HepG2 (cell line): ENCODE results near the gene MLX. TPM values are rescaled to one million over a fixed set of nuclear protein-coding genes. Genes with fewer than 3 reads are reported as not detected.

Source experiments
- EHMT2 ChIP-seq: fragments of 200-600 bp; sonication (generic); IDR thresholded peaks from 2 replicates; pipeline ENCODE4 v1.7.0; 2017; ENCODE audit warnings: antibody characterized with exemption, low read depth, low read length, borderline replicate concordance
- HDAC1 ChIP-seq: sonication (generic); formaldehyde crosslinking; IDR thresholded peaks from 2 replicates; pipeline ENCODE4 v1.5.1; 2020; ENCODE audit warnings: mild to moderate bottlenecking, missing genetic modification reagents
- HMGXB3 ChIP-seq: sonication (generic); formaldehyde crosslinking; IDR thresholded peaks from 2 replicates; pipeline ENCODE4 v1.4.0; 2020; ENCODE audit warnings: missing genetic modification reagents, borderline replicate concordance
- HNF1B ChIP-seq: sonication (generic); formaldehyde crosslinking; IDR thresholded peaks from 2 replicates; pipeline ENCODE4 v1.5.1; 2020; ENCODE audit warnings: mild to moderate bottlenecking, moderate library complexity, missing genetic modification reagents
- MEIS2 ChIP-seq: sonication (generic); formaldehyde crosslinking; IDR thresholded peaks from 2 replicates; pipeline ENCODE4 v1.9.0; 2021; ENCODE audit warnings: mild to moderate bottlenecking, missing genetic modification reagents
- ONECUT2 ChIP-seq: sonication (generic); formaldehyde crosslinking; IDR thresholded peaks from 2 replicates; pipeline ENCODE4 v1.4.0; 2020; ENCODE audit warnings: missing genetic modification reagents
- TBP ChIP-seq: sonication (generic); formaldehyde crosslinking; IDR thresholded peaks from 2 replicates; pipeline ENCODE4 v1.5.0; 2020; ENCODE audit warnings: missing genetic modification reagents
- ZHX1 ChIP-seq: sonication (generic); formaldehyde crosslinking; IDR thresholded peaks from 2 replicates; pipeline ENCODE4 v1.8.1; 2022; ENCODE audit warnings: low read depth, mild to moderate bottlenecking, missing genetic modification reagents
- ZNF17 ChIP-seq: sonication (generic); formaldehyde crosslinking; IDR thresholded peaks from 2 replicates; pipeline ENCODE4 v1.5.0; 2020; ENCODE audit warnings: mild to moderate bottlenecking, missing genetic modification reagents
- ZNF350 ChIP-seq: sonication (generic); formaldehyde crosslinking; IDR thresholded peaks from 2 replicates; pipeline ENCODE4 v1.4.0; 2020; ENCODE audit warnings: mild to moderate bottlenecking, low read depth, missing genetic modification reagents, borderline replicate concordance
- ZNF430 ChIP-seq: sonication (generic); formaldehyde crosslinking; IDR thresholded peaks from 2 replicates; pipeline ENCODE4 v1.9.0; 2021; ENCODE audit warnings: mild to moderate bottlenecking, missing genetic modification reagents
- polyA plus RNA-seq, 8 experiments: library from polyadenylated mRNA; depleted of rRNA in 3 of 8; stranded (reverse) in 7 of 8; unstranded in 1 of 8; fragments of >200 nt; fragmentation: Illumina TruSeq in 4 of 8; extraction: Trizol in 4 of 8; gene quantifications; 2 replicates each; pipeline versions ENCODE4 v1.2.1 to v1.2.3, GENCODE V29; 2011 to 2016; ENCODE audit warnings: low read depth in 4 of 8, missing spikeins in 1 of 8, mixed read lengths in 1 of 8; ENCODE audit not compliant: insufficient read depth in 1 of 8
- total RNA-seq, 5 experiments: library from RNA; depleted of rRNA; stranded (reverse); fragments of >200 nt; fragmentation: Illumina TruSeq; extraction: Trizol; gene quantifications; 2 replicates each; pipeline ENCODE4 v1.2.3, GENCODE V29; 2016; ENCODE audit warnings: low read depth in 1 of 5
- TF ChIP-seq, protein P1 (sequence below): sonication (generic); formaldehyde crosslinking; IDR thresholded peaks from 2 replicates; pipeline ENCODE4 v1.5.0; 2020; ENCODE audit warnings: mild to moderate bottlenecking, missing genetic modification reagents
- TF ChIP-seq, protein P2 (sequence below), 2 experiments: fragments of 450-650 bp in 1 of 2; sonication (generic) in 1 of 2; formaldehyde crosslinking; IDR thresholded peaks; 2 replicates each; pipeline versions ENCODE4 v1.5.0 to v1.8.0; 2020 to 2022; ENCODE audit warnings: mild to moderate bottlenecking in 1 of 2, missing genetic modification reagents in 1 of 2
- TF ChIP-seq, protein P3 (sequence below): IDR thresholded peaks from 2 replicates; pipeline ENCODE4 v1.6.1; 2016

The MLX gene
- total and polyA plus RNA-seq, 2 of the 13 experiments (the other 11 are each of a cell fraction or from before 2014, with no cell fraction given): 38.9 to 74.4 TPM

GRCh38 chr17:42609182-42609813 lies 42.4 kb downstream of the MLX start, which contains the start of the genes RETREG3 and TUBG1 (continued):
- TF ChIP-seq HDAC1 (CRISPR knock-in tag): peak; percentile 78
- TF ChIP-seq ZHX1 (CRISPR knock-in tag): no peak; the same call in 1 of the 2 replicates
- TF ChIP-seq HNF1B (CRISPR knock-in tag): peak; percentile 93
- TF ChIP-seq, protein P1, sequence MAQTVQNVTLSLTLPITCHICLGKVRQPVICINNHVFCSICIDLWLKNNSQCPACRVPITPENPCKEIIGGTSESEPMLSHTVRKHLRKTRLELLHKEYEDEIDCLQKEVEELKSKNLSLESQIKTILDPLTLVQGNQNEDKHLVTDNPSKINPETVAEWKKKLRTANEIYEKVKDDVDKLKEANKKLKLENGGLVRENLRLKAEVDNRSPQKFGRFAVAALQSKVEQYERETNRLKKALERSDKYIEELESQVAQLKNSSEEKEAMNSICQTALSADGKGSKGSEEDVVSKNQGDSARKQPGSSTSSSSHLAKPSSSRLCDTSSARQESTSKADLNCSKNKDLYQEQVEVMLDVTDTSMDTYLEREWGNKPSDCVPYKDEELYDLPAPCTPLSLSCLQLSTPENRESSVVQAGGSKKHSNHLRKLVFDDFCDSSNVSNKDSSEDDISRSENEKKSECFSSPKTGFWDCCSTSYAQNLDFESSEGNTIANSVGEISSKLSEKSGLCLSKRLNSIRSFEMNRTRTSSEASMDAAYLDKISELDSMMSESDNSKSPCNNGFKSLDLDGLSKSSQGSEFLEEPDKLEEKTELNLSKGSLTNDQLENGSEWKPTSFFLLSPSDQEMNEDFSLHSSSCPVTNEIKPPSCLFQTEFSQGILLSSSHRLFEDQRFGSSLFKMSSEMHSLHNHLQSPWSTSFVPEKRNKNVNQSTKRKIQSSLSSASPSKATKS (CRISPR knock-in tag): no peak
- TF ChIP-seq EHMT2: no peak
- TF ChIP-seq ZNF350: peak; percentile 93; the same call in 1 of the 2 replicates
- peak; percentile 56; the same call in 1 of the 2 replicates for TF ChIP-seq MEIS2
- no peak for TF ChIP-seq TBP (CRISPR knock-in tag)
- TF ChIP-seq HMGXB3 (CRISPR knock-in tag): peak; percentile 86; the same call in 1 of the 2 replicates
- TF ChIP-seq, protein P2, sequence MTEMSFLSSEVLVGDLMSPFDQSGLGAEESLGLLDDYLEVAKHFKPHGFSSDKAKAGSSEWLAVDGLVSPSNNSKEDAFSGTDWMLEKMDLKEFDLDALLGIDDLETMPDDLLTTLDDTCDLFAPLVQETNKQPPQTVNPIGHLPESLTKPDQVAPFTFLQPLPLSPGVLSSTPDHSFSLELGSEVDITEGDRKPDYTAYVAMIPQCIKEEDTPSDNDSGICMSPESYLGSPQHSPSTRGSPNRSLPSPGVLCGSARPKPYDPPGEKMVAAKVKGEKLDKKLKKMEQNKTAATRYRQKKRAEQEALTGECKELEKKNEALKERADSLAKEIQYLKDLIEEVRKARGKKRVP (CRISPR knock-in tag; IDR thresholded peaks at IDR 0.05): no peak; a peak in 1 of 4 replicates
- TF ChIP-seq, protein P3, sequence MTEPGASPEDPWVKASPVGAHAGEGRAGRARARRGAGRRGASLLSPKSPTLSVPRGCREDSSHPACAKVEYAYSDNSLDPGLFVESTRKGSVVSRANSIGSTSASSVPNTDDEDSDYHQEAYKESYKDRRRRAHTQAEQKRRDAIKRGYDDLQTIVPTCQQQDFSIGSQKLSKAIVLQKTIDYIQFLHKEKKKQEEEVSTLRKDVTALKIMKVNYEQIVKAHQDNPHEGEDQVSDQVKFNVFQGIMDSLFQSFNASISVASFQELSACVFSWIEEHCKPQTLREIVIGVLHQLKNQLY (CRISPR knock-in tag): peak; percentile 26; the same call in 1 of the 2 replicates
- TF ChIP-seq ZNF430 (CRISPR knock-in tag): peak; percentile 78
- TF ChIP-seq ZNF17: no peak
- peak; percentile 47; the same call in 1 of the 2 replicates for TF ChIP-seq ONECUT2
